Endothelial cell of umbilical vein (primary cell): ENCODE measurements around the gene KIF21B. TPM values are rescaled to one million over a fixed set of nuclear protein-coding genes. Genes with fewer than 3 reads are reported as not detected.

Experiments used
- BruUV-seq: library from RNA; stranded (reverse); fragments of 400-500 nt; replicated peaks from 2 replicates; lab custom pipeline; 2021; lab: Mats Ljungman, UMichigan
- CTCF ChIA-PET: fragments of 300-600, 350-600 bp; sonication (Branson Sonifier 250); formaldehyde crosslinking; loops from one replicate; lab custom pipeline; 2021; ENCODE audit warnings: antibody characterized with exemption, inconsistent platforms; lab: Charles Lee
- POLR2A ChIA-PET: fragments of 300-600, 350-600 bp; sonication (Branson Sonifier 250); formaldehyde crosslinking; loops from one replicate; lab custom pipeline; 2021; ENCODE audit warnings: antibody characterized with exemption, inconsistent platforms; lab: Charles Lee
- DNase-seq: peaks from one replicate; pipeline ENCODE4 v3.0.0-alpha.2; 2011; ENCODE audit warnings: low read depth, low spot score
- FAIRE-seq: peaks from 2 replicates; lab custom pipeline; 2011; peaks lifted over from hg19 to GRCh38; lab: Jason Lieb, UNC
- H2AFZ ChIP-seq: 2 replicates; pipeline ENCODE4 v1.6.0; 2012; ENCODE audit warnings: low read depth, low read length, control low read depth, inconsistent platforms
- H3K27ac ChIP-seq: 2 replicates; pipeline ENCODE4 v1.5.1; 2011; ENCODE audit warnings: low read depth, mild to moderate bottlenecking, control low read depth, low read length, moderate library complexity; ENCODE audit not compliant: insufficient read depth
- H3K27me3 ChIP-seq, 2 experiments: 2 replicates each; pipeline versions ENCODE4 v1.6.0 to v1.6.1; 2011; ENCODE audit warnings: low read length in 2 of 2, mixed read lengths in 1 of 2; ENCODE audit not compliant: control insufficient read depth in 2 of 2, insufficient read depth in 2 of 2
- H3K36me3 ChIP-seq, 2 experiments: 2 replicates in 1 of 2; 3 replicates in 1 of 2; pipeline ENCODE4 v1.5.1; 2011; ENCODE audit warnings: low read length in 2 of 2, mild to moderate bottlenecking in 1 of 2, moderate library complexity in 1 of 2; ENCODE audit not compliant: control insufficient read depth in 2 of 2, insufficient read depth in 2 of 2; ENCODE audit errors: extremely low read depth in 1 of 2
- H3K4me1 ChIP-seq: 3 replicates; pipeline ENCODE4 v1.5.1; 2011; ENCODE audit warnings: mild to moderate bottlenecking, low read length; ENCODE audit not compliant: control insufficient read depth, insufficient read depth; ENCODE audit errors: extremely low read depth
- H3K4me2 ChIP-seq: 2 replicates; pipeline ENCODE4 v1.6.1; 2011; ENCODE audit warnings: low read length, control low read depth, mixed read lengths; ENCODE audit not compliant: insufficient read depth
- H3K4me3 ChIP-seq, 3 experiments: fragments of 200-600 bp in 1 of 3; sonication (generic), shearing (Covaris generic) in 1 of 3; replicated peaks in 1 of 3; 2 replicates each; pipeline ENCODE4 v1.5.1; 2011 to 2016; ENCODE audit warnings: control low read depth in 3 of 3, low read length in 3 of 3, mild to moderate bottlenecking in 2 of 3, inconsistent platforms in 1 of 3, low read depth in 1 of 3, moderate library complexity in 1 of 3; ENCODE audit not compliant: insufficient read depth in 1 of 3
- H3K79me2 ChIP-seq: 2 replicates; pipeline ENCODE4 v1.6.0; 2012; ENCODE audit warnings: low read length, inconsistent platforms; ENCODE audit not compliant: control insufficient read depth, insufficient read depth
- H3K9ac ChIP-seq: replicated peaks from 2 replicates; pipeline ENCODE3; 2011; ENCODE audit warnings: low read length, control low read depth; ENCODE audit not compliant: insufficient read depth; ENCODE audit errors: extremely low read depth
- H3K9me1 ChIP-seq: replicated peaks from 3 replicates; pipeline ENCODE4 v1.6.0; 2011; ENCODE audit warnings: mild to moderate bottlenecking, low read length; ENCODE audit not compliant: control insufficient read depth, insufficient read depth; ENCODE audit errors: extremely low read depth
- H3K9me3 ChIP-seq: replicated peaks from 2 replicates; pipeline ENCODE4 v1.5.1; 2012; ENCODE audit warnings: low read length, inconsistent platforms; ENCODE audit not compliant: control insufficient read depth, insufficient read depth
- H4K20me1 ChIP-seq: replicated peaks from 2 replicates; pipeline ENCODE3; 2011; ENCODE audit warnings: mild to moderate bottlenecking, low read length; ENCODE audit not compliant: control insufficient read depth, insufficient read depth; ENCODE audit errors: extremely low read depth
- EZH2 ChIP-seq: IDR thresholded peaks from 2 replicates; pipeline ENCODE4 v1.6.1; 2012; ENCODE audit warnings: borderline replicate concordance, low read depth, mild to moderate bottlenecking, moderate library complexity, low read length, inconsistent platforms; ENCODE audit not compliant: severe bottlenecking
- FOS ChIP-seq: IDR thresholded peaks from 2 replicates; pipeline ENCODE4 v1.6.1; 2011; ENCODE audit warnings: mild to moderate bottlenecking, low read length, moderate library complexity, borderline replicate concordance; ENCODE audit not compliant: insufficient read depth
- GATA2 ChIP-seq: IDR thresholded peaks from 2 replicates; pipeline ENCODE4 v1.7.0; 2011; ENCODE audit warnings: low read depth, mild to moderate bottlenecking, moderate library complexity, mixed read lengths, low read length; ENCODE audit not compliant: insufficient read length, insufficient read depth
- JUN ChIP-seq: IDR thresholded peaks from 2 replicates; pipeline ENCODE4 v1.6.1; 2011; ENCODE audit warnings: borderline replicate concordance, low read depth; ENCODE audit not compliant: insufficient read length, insufficient read depth
- MYC ChIP-seq: IDR thresholded peaks from one replicate; pipeline ENCODE4 v1.6.1; 2011; ENCODE audit warnings: mild to moderate bottlenecking, low read depth, low read length
- POLR2A ChIP-seq: IDR thresholded peaks from 2 replicates; pipeline ENCODE4 v1.6.1; 2012; ENCODE audit warnings: low read depth, mild to moderate bottlenecking, control low read depth, low read length
- POLR2AphosphoS5 ChIP-seq: IDR thresholded peaks from 2 replicates; pipeline ENCODE4 v1.6.1; 2012; ENCODE audit warnings: low read depth, mild to moderate bottlenecking, control low read depth, low read length, moderate library complexity; ENCODE audit not compliant: insufficient read depth
- dilution Hi-C: fragments of 300-500 bp; cut with MboI; formaldehyde crosslinking; loops from one replicate; pipeline ENCODE4 v1.15.0; 2019; ENCODE audit warnings: low sequenced_read_pairs; ENCODE audit not compliant: extremely low pct_ligation_motif_present
- intact Hi-C: fragments of 100-400 bp; cut with micrococcal nuclease; formaldehyde crosslinking; loops from one replicate; pipeline ENCODE4 v1.10.0; 2022
- polyA plus RNA-seq, 4 experiments: library from polyadenylated mRNA; depleted of rRNA in 3 of 4; stranded (reverse) in 3 of 4; unstranded in 1 of 4; fragments of >200 nt; gene quantifications; 2 replicates each; pipeline versions ENCODE4 v1.2.1 to v1.2.3, GENCODE V29; 2011 to 2012; ENCODE audit warnings: missing spikeins in 1 of 4
- total RNA-seq: library from RNA; stranded (reverse); gene quantifications from 2 replicates; pipeline ENCODE4 v1.2.3, GENCODE V29; 2021
- TF ChIP-seq, protein P1 (sequence below), 2 donors: IDR thresholded peaks; 1 replicate in 1 of 2; 2 replicates in 1 of 2; pipeline ENCODE4 v1.5.1; 2011; ENCODE audit warnings: low read length in 2 of 2, mild to moderate bottlenecking in 2 of 2, moderate library complexity in 2 of 2, control low read depth in 1 of 2, inconsistent platforms in 1 of 2, low read depth in 1 of 2; ENCODE audit not compliant: insufficient read depth in 1 of 2; ENCODE audit errors: extremely low read depth in 1 of 2
- TF ChIP-seq, protein P2 (sequence below): IDR thresholded peaks from 2 replicates; pipeline ENCODE4 v1.6.1; 2011; ENCODE audit not compliant: insufficient read depth, insufficient read length

Gene KIF21B
- total and polyA plus RNA-seq, 2 donors (not counting 3 experiments of a cell fraction or from before 2014, with no cell fraction given) = 1.9 to 4.4 TPM

DNA sequence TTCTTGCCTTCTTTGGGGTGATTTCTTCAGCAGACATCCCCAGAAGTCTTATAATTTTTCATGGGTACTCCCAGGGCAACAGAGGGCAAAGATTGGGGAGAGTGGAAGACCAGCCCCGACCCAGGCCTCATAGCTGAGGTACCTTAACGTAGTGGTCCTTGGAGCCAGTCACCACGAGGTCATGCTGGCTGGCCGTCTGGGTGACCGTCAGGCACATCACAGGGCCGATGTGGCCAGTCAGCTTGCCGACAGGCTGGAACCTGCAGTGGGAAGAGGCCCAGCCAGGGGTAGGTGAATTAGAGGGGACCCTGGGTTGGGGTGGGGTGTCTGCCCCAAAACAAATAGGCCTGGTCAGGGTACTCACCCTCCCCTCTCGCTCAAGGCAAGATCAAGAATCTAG is 46.9 kb downstream of the KIF21B start:
- TF ChIP-seq, protein P1, sequence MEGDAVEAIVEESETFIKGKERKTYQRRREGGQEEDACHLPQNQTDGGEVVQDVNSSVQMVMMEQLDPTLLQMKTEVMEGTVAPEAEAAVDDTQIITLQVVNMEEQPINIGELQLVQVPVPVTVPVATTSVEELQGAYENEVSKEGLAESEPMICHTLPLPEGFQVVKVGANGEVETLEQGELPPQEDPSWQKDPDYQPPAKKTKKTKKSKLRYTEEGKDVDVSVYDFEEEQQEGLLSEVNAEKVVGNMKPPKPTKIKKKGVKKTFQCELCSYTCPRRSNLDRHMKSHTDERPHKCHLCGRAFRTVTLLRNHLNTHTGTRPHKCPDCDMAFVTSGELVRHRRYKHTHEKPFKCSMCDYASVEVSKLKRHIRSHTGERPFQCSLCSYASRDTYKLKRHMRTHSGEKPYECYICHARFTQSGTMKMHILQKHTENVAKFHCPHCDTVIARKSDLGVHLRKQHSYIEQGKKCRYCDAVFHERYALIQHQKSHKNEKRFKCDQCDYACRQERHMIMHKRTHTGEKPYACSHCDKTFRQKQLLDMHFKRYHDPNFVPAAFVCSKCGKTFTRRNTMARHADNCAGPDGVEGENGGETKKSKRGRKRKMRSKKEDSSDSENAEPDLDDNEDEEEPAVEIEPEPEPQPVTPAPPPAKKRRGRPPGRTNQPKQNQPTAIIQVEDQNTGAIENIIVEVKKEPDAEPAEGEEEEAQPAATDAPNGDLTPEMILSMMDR (IDR thresholded peaks at IDR 0.05; ENCODE audit: extremely low read depth in 1 of 2, insufficient read depth in 1 of 2, low read depth in 1 of 2, low read length in 2 of 2) = no peak
- TF ChIP-seq FOS = no peak
- no peaks in the 10 kb centered on the region for H3K27me3 ChIP-seq
- no peak overlapping the region for H3K4me3 ChIP-seq
- no peak overlapping the region for H3K27ac ChIP-seq
- H3K9me1 ChIP-seq = no peaks in the 10 kb centered on the region
- H3K9me3 ChIP-seq = no peaks in the 10 kb centered on the region
- H3K79me2 ChIP-seq = no peaks in the 10 kb centered on the region
- H2AFZ ChIP-seq = no peak overlapping the region
- no peak for FAIRE-seq
- ChIA-PET CTCF (interaction anchor here (1.0 to 11.4 kb wide), 2 partner anchors 66 to 143 kb away, joined by 3 to 586 read pairs; no protein-coding TSS in a partner anchor), POLR2A (no interaction called here)
- DNase-seq = no peak
- no peak overlapping the region for H3K4me2 ChIP-seq
- BruUV-seq = no TSS peak
- no peaks in the 10 kb centered on the region for H3K36me3 ChIP-seq
- H3K4me1 ChIP-seq = no peaks in the 10 kb centered on the region
- no peak overlapping the region for H3K9ac ChIP-seq
- dilution Hi-C loops = no loop called here
- no peaks in the 10 kb centered on the region for H4K20me1 ChIP-seq
- intact Hi-C loops = no loop called here

DNA sequence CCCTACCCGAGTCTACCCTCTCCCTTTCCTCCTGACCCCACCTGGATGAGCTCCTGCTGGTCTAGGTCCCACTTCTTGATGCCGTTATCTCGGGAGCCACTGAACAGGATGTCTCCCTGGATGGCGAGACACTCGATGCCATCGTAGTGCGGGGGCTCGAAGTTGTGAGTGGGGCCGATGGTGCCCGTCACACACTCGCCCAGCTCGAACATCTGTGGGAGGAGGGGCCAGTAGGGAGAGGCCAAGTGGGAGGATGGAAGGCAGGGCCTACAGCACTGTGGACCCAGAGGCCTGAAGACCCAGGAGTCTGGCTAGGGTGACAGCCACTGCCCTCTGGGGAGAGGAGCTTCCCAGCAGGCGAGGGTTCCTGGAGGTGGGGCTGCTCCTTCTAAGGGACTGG is 48.1 kb downstream of the KIF21B start:
- ChIA-PET CTCF (interaction anchor here (1.3 to 11.4 kb wide), 3 partner anchors 10 to 67 kb away, joined by 5 to 586 read pairs (median 94); partner anchors contain the start of gene KIF21B), POLR2A (no interaction called here)
- Histone ChIP-seq H3K9me3 (no peaks in the 10 kb centered on the region), H4K20me1 (no peaks in the 10 kb centered on the region), H3K79me2 (no peaks in the 10 kb centered on the region), H3K27me3 (no peaks in the 10 kb centered on the region), H3K27ac (no peak overlapping the region), H2AFZ (no peak overlapping the region), H3K9me1 (no peaks in the 10 kb centered on the region), H3K4me2 (no peak overlapping the region), H3K9ac (no peak overlapping the region), H3K36me3 (no peaks in the 10 kb centered on the region), H3K4me3 (no peak overlapping the region), H3K4me1 (no peaks in the 10 kb centered on the region)
- intact Hi-C loops (no loop called here), dilution Hi-C loops (no loop called here)
- no TSS peak for BruUV-seq
- FAIRE-seq (no peak), DNase-seq (no peak)
- TF ChIP-seq POLR2AphosphoS5 (no peak), EZH2 (no peak), JUN (no peak), MYC (no peak), POLR2A (no peak), FOS (no peak), GATA2 (no peak)
- TF ChIP-seq, protein P1 (IDR thresholded peaks at IDR 0.05; ENCODE audit: extremely low read depth in 1 of 2, insufficient read depth in 1 of 2, low read depth in 1 of 2, low read length in 2 of 2) = no peak
- TF ChIP-seq, protein P2, sequence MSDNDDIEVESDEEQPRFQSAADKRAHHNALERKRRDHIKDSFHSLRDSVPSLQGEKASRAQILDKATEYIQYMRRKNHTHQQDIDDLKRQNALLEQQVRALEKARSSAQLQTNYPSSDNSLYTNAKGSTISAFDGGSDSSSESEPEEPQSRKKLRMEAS = no peak
